Urinary bladder (tissue), 4 donors: ENCODE results near the gene PCSK5. TPM values are rescaled to one million over a fixed set of nuclear protein-coding genes. Genes with fewer than 3 reads are reported as not detected.
"Not testable (repeated sequence)": the region's sequence is repeated elsewhere in the genome, so short reads cannot be mapped to it uniquely, and the experiment has no call there.

Experiments used
- DNase-seq: peaks from one replicate; pipeline ENCODE4 v3.0.0-alpha.2; 2015; ENCODE audit errors: extremely low spot score
- H3K27ac ChIP-seq: one replicate; pipeline ENCODE4 v1.5.1; 2013; ENCODE audit warnings: low read depth, mild to moderate bottlenecking, moderate library complexity
- H3K36me3 ChIP-seq: one replicate; pipeline ENCODE4 v1.6.1; 2013; ENCODE audit warnings: mild to moderate bottlenecking, moderate library complexity; ENCODE audit not compliant: insufficient read depth
- H3K4me1 ChIP-seq: one replicate; pipeline ENCODE4 v1.6.1; 2013; ENCODE audit warnings: mild to moderate bottlenecking, moderate library complexity; ENCODE audit not compliant: insufficient read depth
- H3K4me3 ChIP-seq: one replicate; pipeline ENCODE4 v1.5.1; 2013; ENCODE audit warnings: low read depth, low read length
- WGBS: extraction: QIAGEN DNeasy Blood & Tissue Kit; methylation state at CpG from one replicate; pipeline ENCODE4 v1.1.7; 2013; 5-methylcytosine and 5-hydroxymethylcytosine counted together
- polyA plus RNA-seq: library from polyadenylated mRNA; stranded (reverse); fragments of 200-250 nt; gene quantifications from one replicate; pipeline ENCODE4 v1.2.3, GENCODE V29; 2013
- total RNA-seq: library from RNA; depleted of rRNA; stranded (reverse); fragments of >200 nt; gene quantifications from one replicate; pipeline ENCODE4 v1.2.3, GENCODE V29; 2014
- donor health status: healthy with polysubstance abuse.
- donor health status: healthy.

PCSK5 gene
- total and polyA plus RNA-seq, 2 donors, result 6.1 to 25.4 TPM

DNA sequence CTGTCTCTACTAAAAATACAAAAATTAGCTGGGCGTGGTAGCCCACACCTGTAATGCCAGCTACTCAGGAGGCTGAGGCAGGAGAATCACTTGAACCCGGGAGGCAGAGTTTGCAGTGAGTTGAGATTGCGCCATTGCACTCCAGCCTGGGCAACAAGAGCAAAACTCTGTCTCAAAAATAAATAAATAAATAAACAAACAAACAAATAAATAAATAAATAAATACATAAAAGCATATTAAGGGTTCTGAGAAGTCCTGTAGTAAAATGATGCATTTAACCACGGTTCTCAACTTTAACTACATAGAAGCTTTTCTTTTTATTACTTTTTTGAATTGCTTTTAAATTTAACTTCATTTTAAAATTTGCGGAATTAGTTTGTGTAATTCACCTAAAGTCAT, 190.8 kb downstream of the PCSK5 start:
- DNase-seq, H3K27ac ChIP-seq: not testable (repeated sequence)
- 87% methylated on average over 5 of the region's 5 CpGs for WGBS

GRCh38 chr9:76082057-76082456, 191.6 kb downstream of the PCSK5 start:
- no peak for DNase-seq
- no peak overlapping the region for H3K4me3 ChIP-seq

More for the DNA sequence above, 190.8 kb downstream of the PCSK5 start:
- H3K36me3 ChIP-seq, H3K4me1 ChIP-seq, H3K4me3 ChIP-seq: not testable (repeated sequence)

DNA sequence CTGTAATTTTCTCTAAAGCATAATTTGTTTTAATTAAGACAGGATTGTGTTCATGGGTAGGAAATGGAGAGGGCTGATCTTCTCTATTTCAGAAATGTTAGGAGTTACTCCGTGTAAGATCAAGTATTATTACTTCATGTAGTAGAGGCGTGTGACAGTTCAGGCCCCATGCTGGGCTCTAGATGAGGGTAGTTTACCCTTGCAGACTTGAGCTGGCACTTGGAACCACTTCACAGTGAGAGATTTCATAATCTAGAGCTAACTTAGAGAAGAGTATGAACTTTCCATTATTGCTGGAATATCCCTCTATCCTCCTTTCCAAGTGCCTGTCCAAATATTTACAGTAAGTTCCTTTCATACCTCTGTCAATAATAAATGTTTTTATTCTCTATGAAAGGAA, 195.1 kb downstream of the PCSK5 start:
- WGBS, result 92% methylated on average over 2 of the region's 2 CpGs
- H3K4me1 ChIP-seq, result no peaks in the 10 kb centered on the region
- H3K4me3 ChIP-seq, result no peak overlapping the region
- no peak for DNase-seq
- no peaks in the 10 kb centered on the region for H3K36me3 ChIP-seq
- H3K27ac ChIP-seq, result no peak overlapping the region

More at GRCh38 chr9:76082057-76082456, 191.6 kb downstream of the PCSK5 start:
- Histone ChIP-seq H3K4me1 (no peaks in the 10 kb centered on the region), H3K36me3 (no peaks in the 10 kb centered on the region), H3K27ac (no peak overlapping the region)

DNA sequence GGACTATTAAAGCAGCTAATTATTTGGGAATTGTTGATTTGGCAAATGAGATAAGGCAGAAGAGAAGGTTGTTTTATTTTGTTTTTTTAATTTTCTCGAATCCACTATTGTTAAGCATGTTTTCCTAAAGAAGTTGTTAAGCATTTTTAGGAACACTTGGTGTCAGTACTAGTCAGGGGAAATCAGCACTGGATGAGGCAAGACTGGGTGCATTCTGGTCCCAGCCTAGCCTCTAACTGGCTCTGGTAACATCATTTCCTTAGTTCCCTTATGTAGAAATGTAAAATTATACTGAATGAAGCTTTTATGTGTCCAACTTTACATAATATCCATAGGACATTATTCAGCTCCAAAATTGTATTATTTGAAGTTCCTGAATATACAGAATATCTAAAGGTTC, 196.1 kb downstream of the PCSK5 start:
- 84% methylated on average over 1 of the region's 1 CpG for WGBS
- no peak for DNase-seq

GRCh38 chr9:76087976-76088375, 197.5 kb downstream of the PCSK5 start:
- Histone ChIP-seq H3K4me1 (no peaks in the 10 kb centered on the region), H3K36me3 (no peaks in the 10 kb centered on the region), H3K4me3 (no peak overlapping the region), H3K27ac (no peak overlapping the region)
- DNase-seq, result no peak
- 96% methylated on average over 1 of the region's 1 CpG for WGBS

More for the DNA sequence above, 196.1 kb downstream of the PCSK5 start:
- Histone ChIP-seq H3K36me3 (no peaks in the 10 kb centered on the region), H3K27ac (no peak overlapping the region), H3K4me1 (no peaks in the 10 kb centered on the region), H3K4me3 (no peak overlapping the region)

DNA sequence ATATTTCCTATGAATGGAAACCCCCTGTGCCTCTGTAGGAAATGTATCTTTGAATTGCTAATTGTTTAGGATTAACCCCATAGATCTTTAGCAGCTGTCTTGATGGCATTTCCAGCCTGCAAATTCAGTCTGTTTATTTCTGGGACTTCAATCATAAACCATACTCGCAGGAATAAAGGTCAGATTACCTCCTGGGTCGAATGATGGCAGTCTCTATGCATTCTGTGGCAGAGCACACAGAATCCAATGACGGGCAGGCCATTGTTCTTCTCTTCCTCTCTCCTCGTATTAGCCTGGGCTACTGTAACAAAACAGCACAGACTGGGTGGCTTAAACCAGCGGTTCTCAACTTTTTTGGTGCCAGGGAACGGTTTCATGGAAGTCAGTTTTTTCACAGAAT, 199.9 kb downstream of the PCSK5 start:
- DNase-seq, result no peak
- 87% methylated on average over 6 of the region's 6 CpGs for WGBS

GRCh38 chr9:76090909-76091308, 200.4 kb downstream of the PCSK5 start:
- peaks cover 2% of the 10 kb centered on the region for H3K4me1 ChIP-seq
- WGBS, result 91% methylated on average over 10 of the region's 10 CpGs
- DNase-seq, result no peak
- no peak overlapping the region for H3K4me3 ChIP-seq
- no peak overlapping the region for H3K27ac ChIP-seq
- no peaks in the 10 kb centered on the region for H3K36me3 ChIP-seq

More for the DNA sequence above, 199.9 kb downstream of the PCSK5 start:
- Histone ChIP-seq H3K4me1 (peaks cover 2% of the 10 kb centered on the region), H3K4me3 (no peak overlapping the region), H3K36me3 (no peaks in the 10 kb centered on the region), H3K27ac (no peak overlapping the region)

DNA sequence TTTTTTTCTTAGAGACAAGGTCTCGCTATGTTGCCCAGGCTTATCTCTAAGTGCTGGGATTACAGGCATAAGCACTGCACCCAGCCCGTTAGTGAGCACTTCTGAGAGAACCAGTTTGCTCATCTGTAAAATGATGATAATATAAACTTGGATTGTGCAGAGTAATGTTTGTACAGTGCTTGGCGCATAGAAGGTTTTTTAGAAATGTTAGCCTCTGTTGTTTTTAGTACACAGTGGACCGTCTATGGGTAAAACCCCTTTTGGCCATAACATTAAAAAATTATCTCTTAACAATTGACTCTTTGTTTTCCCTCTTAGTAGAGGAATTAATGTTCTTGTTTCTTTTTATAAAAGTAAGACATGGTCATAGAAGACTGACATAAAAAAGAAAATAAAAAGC, 202.1 kb downstream of the PCSK5 start:
- DNase-seq, result no peak
- 43% methylated on average over 4 of the region's 4 CpGs for WGBS
- Histone ChIP-seq H3K4me3 (no peak overlapping the region), H3K36me3 (no peaks in the 10 kb centered on the region), H3K27ac (no peak overlapping the region), H3K4me1 (peaks cover 2% of the 10 kb centered on the region)

DNA sequence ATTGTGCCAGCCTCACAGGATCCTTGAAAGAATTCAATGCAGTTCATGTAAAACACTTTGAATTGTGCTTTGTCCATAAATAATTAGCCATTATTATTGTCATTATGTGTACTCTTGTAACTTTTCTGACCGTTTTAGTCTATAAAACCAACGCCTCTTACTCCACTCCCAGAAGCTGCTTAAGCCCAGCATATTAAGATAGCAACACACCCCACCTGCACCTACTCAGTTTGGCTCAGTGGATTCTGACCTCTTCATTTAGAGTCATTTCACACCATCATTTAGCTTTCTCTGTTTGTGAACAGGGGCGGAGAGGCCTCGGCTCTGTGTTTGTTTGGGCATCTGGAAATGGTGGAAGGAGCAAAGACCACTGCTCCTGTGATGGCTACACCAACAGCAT, 205.1 kb downstream of the PCSK5 start:
- no peak for DNase-seq
- no peaks in the 10 kb centered on the region for H3K36me3 ChIP-seq
- no peak overlapping the region for H3K4me3 ChIP-seq
- 87% methylated on average over 4 of the region's 4 CpGs for WGBS
- H3K4me1 ChIP-seq, result peaks cover 2% of the 10 kb centered on the region
- no peak overlapping the region for H3K27ac ChIP-seq

- no peak overlapping the region for H3K27ac ChIP-seq
- no peaks in the 10 kb centered on the region for H3K36me3 ChIP-seq
- DNase-seq, result no peak
- 90% methylated on average over 8 of the region's 8 CpGs for WGBS
- no peak overlapping the region for H3K4me3 ChIP-seq
- no peaks in the 10 kb centered on the region for H3K4me1 ChIP-seq
These were observed 209.0 kb downstream of the PCSK5 start for GRCh38 chr9:76099516-76099915.

DNA sequence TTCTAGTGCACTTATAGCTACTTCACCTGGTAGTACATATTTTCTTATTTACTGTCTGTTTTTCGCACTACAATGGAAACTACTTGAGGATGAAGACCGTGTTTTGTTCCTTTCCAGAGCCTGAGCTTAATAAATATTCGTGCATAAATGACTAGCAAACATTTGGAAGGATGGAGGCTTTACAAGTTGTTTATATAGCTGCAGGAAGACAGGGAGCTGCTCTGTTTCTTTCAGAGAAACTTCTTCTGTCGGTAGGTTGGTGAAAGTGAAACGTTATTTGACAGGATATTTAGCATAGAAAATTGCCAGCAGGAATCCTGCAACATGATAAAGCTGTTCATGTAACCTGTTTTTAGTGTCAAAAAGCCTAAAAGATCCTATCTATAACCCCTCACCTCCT, 210.6 kb downstream of the PCSK5 start:
- no peaks in the 10 kb centered on the region for H3K4me1 ChIP-seq
- no peaks in the 10 kb centered on the region for H3K36me3 ChIP-seq
- H3K27ac ChIP-seq, result no peak overlapping the region
- no peak overlapping the region for H3K4me3 ChIP-seq
- DNase-seq, result no peak
- 21% methylated on average over 5 of the region's 5 CpGs for WGBS

GRCh38 chr9:76101491-76101890, 211.0 kb downstream of the PCSK5 start:
- H3K27ac ChIP-seq, result no peak overlapping the region
- H3K4me1 ChIP-seq, result no peaks in the 10 kb centered on the region
- DNase-seq, result no peak
- H3K36me3 ChIP-seq, result no peaks in the 10 kb centered on the region
- 59% methylated on average over 1 of the region's 1 CpG for WGBS
- no peak overlapping the region for H3K4me3 ChIP-seq

GRCh38 chr9:76101947-76102346, 211.5 kb downstream of the PCSK5 start:
- no peak overlapping the region for H3K27ac ChIP-seq
- no peak for DNase-seq
- WGBS, result 62% methylated on average over 4 of the region's 4 CpGs

GRCh38 chr9:76103531-76104315, 213.2 kb downstream of the PCSK5 start:
- Histone ChIP-seq H3K4me3 (no peak overlapping the region), H3K4me1 (no peaks in the 10 kb centered on the region), H3K27ac (no peak overlapping the region), H3K36me3 (no peaks in the 10 kb centered on the region)
- 81% methylated on average over 6 of the region's 6 CpGs for WGBS
- no peak for DNase-seq

More at GRCh38 chr9:76101947-76102346, 211.5 kb downstream of the PCSK5 start:
- Histone ChIP-seq H3K36me3 (no peaks in the 10 kb centered on the region), H3K4me1 (no peaks in the 10 kb centered on the region), H3K4me3 (no peak overlapping the region)
